ENCODE measurements around the gene TMEM94. TPM values are rescaled to one million over a fixed set of nuclear protein-coding genes. Genes with fewer than 3 reads are reported as not detected.

Gene TMEM94
- total RNA-seq, 4 donors from 2014 or later = 56.5 to 85.5 (median 60.0) TPM

DNA sequence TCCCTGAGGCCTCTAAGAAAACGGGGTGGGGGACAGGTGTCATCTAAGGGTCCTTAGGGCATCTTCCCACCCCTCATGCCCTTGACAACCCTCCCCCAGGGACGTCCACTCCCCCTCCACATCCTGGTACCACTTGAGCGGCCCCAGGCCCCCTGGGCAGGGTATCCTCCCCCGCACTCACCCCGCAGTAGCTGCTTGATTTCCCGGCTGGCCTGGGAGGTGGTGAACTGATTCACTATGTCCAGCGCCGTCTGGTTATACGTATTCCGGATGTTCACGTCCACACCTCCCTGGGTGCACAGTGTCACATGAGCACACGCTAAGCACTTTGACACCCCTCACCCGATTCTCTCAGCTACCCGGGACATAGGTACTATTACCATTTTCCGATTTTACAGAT, 49.2 kb downstream of the TMEM94 start:
- no peaks in the 10 kb centered on the region for H3K9me3 ChIP-seq
- TF ChIP-seq, protein P1, sequence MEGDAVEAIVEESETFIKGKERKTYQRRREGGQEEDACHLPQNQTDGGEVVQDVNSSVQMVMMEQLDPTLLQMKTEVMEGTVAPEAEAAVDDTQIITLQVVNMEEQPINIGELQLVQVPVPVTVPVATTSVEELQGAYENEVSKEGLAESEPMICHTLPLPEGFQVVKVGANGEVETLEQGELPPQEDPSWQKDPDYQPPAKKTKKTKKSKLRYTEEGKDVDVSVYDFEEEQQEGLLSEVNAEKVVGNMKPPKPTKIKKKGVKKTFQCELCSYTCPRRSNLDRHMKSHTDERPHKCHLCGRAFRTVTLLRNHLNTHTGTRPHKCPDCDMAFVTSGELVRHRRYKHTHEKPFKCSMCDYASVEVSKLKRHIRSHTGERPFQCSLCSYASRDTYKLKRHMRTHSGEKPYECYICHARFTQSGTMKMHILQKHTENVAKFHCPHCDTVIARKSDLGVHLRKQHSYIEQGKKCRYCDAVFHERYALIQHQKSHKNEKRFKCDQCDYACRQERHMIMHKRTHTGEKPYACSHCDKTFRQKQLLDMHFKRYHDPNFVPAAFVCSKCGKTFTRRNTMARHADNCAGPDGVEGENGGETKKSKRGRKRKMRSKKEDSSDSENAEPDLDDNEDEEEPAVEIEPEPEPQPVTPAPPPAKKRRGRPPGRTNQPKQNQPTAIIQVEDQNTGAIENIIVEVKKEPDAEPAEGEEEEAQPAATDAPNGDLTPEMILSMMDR (IDR thresholded peaks at IDR 0.05 in 4 of 5, conservative IDR thresholded peaks at IDR 0.05 in 1 of 5) = no peak
- H3K27me3 ChIP-seq = no peaks in the 10 kb centered on the region
- H3K4me3 ChIP-seq = no peak overlapping the region
- DNase-seq = no peak
- intact Hi-C loops (cut with DNase I; ENCODE audit: low total_unique reads) = no loop called here
- peaks cover 0 to 47% of the 10 kb centered on the region in 2 donors for H3K36me3 ChIP-seq
- in situ Hi-C loops (cut with MboI; ENCODE audit: low sequenced_read_pairs in 4 of 4) = no loop called here
- H3K27ac ChIP-seq = peak overlapping the region in 1 of 4 donors; percentile 60
- H3K4me1 ChIP-seq = peaks cover 17 to 18% of the 10 kb centered on the region in 2 donors
- no peak for ATAC-seq

DNA sequence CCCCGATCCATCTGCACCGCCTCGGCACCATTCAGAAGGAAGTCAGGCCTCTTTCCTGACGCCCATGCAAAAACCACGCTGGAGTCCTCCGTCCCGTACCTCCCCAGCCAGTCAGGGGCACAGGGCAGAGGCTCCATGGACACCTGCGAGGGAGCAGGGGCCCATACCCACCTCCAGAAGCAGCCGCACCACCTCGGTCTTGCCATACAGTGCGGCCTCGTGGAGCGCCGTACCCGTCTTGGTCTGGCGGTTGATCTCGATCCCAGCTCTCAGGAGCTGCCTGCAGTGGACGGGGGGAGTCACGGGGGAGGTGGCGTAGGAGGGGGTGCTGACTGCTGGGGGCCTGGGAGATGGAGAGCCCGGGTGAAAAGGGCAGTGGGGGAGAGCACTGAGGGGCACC, 49.7 kb downstream of the TMEM94 start:
- no peak for TF ChIP-seq POLR2A (IDR thresholded peaks at IDR 0.05)
- TF ChIP-seq, protein P1 (IDR thresholded peaks at IDR 0.05 in 4 of 5, conservative IDR thresholded peaks at IDR 0.05 in 1 of 5) = no peak
- intact Hi-C loops (cut with DNase I; ENCODE audit: low total_unique reads) (no loop called here), in situ Hi-C loops (cut with MboI; ENCODE audit: low sequenced_read_pairs in 4 of 4) (no loop called here)
- peaks cover 0 to 43% of the 10 kb centered on the region in 2 donors for H3K36me3 ChIP-seq
- ATAC-seq = no peak
- H3K4me3 ChIP-seq = no peak overlapping the region
- no peaks in the 10 kb centered on the region for H3K9me3 ChIP-seq
- H3K4me1 ChIP-seq = peaks cover 19 to 21% of the 10 kb centered on the region in 2 donors
- H3K27ac ChIP-seq = no peak overlapping the region
- H3K27me3 ChIP-seq = no peaks in the 10 kb centered on the region
- DNase-seq = no peak

DNA sequence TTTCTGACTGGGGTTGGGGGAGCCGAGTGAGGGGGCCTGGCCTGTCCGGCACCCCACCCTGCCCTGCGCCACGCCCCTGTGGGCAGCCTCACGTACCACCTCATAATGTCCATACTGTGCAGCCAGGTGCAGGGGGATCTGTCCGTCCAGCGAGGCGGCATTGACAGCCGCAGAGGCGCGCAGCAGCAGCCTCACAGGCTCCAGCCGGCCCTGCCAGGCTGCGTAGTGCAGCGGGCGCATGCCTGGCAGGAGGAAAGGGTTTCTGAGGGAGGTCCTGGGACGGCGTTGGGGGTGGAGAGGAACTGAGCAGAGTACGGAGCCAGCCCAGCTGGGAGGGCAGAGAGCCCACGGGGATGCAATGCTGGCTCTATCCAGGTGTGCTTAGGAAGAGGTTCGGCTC, 50.5 kb downstream of the TMEM94 start:
- H3K4me1 ChIP-seq = peaks cover 20 to 22% of the 10 kb centered on the region in 2 donors

DNA sequence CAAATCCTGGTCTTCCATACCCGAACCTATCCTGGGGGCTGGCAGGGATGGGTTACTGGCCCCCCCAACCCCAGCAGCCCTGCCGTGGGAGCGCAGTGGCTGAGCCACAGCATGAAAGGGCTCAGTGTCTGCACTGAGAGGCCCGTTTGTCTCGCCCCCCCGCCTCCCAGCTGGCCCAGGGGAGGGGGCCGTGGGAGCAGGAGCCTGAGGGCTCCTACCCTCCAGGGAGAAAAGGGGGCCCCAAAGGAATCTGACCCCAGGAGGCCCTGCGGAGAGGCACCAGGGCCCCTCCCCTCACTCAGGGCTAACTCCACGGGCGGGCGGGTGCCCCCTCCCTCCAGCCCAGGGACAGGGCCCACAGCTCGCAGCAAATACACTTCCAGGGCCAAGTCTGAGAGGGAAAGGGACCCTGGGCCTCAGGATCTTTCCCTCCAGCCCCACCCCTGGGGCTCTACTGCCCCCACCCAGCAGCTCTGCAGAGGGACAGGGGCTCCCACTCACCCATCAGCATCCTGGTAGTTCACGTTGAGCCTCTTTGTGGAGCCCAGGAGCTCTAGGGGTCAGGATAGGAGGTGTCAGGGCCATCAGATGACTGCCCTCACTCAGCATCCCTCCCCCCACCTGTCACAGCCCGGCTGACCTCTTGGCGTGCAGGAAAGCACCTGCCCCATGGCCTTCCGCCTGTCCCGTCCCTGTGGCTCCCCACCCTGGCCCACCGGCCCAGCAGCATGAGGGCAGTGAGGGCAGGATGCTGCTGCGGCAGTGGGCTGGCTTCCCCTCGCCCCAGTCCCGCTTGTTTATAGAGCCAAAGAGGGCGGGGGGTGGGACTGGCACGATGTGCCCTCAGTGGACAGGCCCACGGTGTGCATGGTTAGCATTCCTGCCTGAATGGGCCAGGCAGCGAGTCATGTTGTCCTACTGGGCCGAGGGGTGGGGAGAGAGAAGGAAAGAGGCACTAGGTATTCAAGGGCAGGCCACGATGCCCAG, 51.6 kb downstream of the TMEM94 start:
- in situ Hi-C loops (cut with MboI; ENCODE audit: low sequenced_read_pairs in 4 of 4) = no loop called here
- DNase-seq = no peak
- no peak for ATAC-seq
- intact Hi-C loops (cut with DNase I; ENCODE audit: low total_unique reads) = no loop called here
- H3K36me3 ChIP-seq = peaks cover 0 to 33% of the 10 kb centered on the region in 2 donors
- TF ChIP-seq POLR2A (IDR thresholded peaks at IDR 0.05) = no peak
- TF ChIP-seq, protein P1 (IDR thresholded peaks at IDR 0.05 in 4 of 5, conservative IDR thresholded peaks at IDR 0.05 in 1 of 5) = no peak
- H3K27ac ChIP-seq = peak overlapping the region; percentile 62 to 94 (median 82)
- H3K4me3 ChIP-seq = no peak overlapping the region
- H3K27me3 ChIP-seq = no peaks in the 10 kb centered on the region
- no peaks in the 10 kb centered on the region for H3K9me3 ChIP-seq
- H3K4me1 ChIP-seq = peaks cover 26 to 32% of the 10 kb centered on the region in 2 donors

More for the DNA sequence above, 50.5 kb downstream of the TMEM94 start:
- Histone ChIP-seq H3K9me3 (no peaks in the 10 kb centered on the region), H3K27ac (no peak overlapping the region), H3K4me3 (no peak overlapping the region), H3K27me3 (no peaks in the 10 kb centered on the region), H3K36me3 (peaks cover 0 to 43% of the 10 kb centered on the region in 2 donors)
- ATAC-seq (no peak), DNase-seq (no peak)
- intact Hi-C loops (cut with DNase I; ENCODE audit: low total_unique reads) (no loop called here), in situ Hi-C loops (cut with MboI; ENCODE audit: low sequenced_read_pairs in 4 of 4) (no loop called here)
- TF ChIP-seq POLR2A (IDR thresholded peaks at IDR 0.05) = no peak
- TF ChIP-seq, protein P1 (IDR thresholded peaks at IDR 0.05 in 4 of 5, conservative IDR thresholded peaks at IDR 0.05 in 1 of 5) = no peak
